AG04449 (cell line): ENCODE measurements around the gene P4HB.

Experiments
- CTCF ChIA-PET: fragments of 350-600 bp; formaldehyde crosslinking; extraction: SDS; loops from one replicate; lab custom pipeline; 2021; ENCODE audit warnings: antibody characterized with exemption; lab: Yijun Ruan, JAX
- POLR2A ChIA-PET: fragments of 400-600, 350-600 bp; formaldehyde crosslinking; extraction: SDS; loops from one replicate; lab custom pipeline; 2020; ENCODE audit warnings: antibody characterized with exemption, inconsistent platforms; lab: Yijun Ruan, JAX
- DNase-seq: peaks from one replicate; pipeline ENCODE4 v3.0.0-alpha.2; 2010; ENCODE audit warnings: low read depth, low spot score
- H3K4me3 ChIP-seq: 2 replicates; pipeline ENCODE4 v1.5.1; 2011; ENCODE audit warnings: low read depth, mild to moderate bottlenecking, control low read depth, low read length
- TF ChIP-seq, protein P1 (sequence below): IDR thresholded peaks from one replicate; pipeline ENCODE4 v1.5.1; 2011; ENCODE audit warnings: mild to moderate bottlenecking, moderate library complexity, low read length, control low read depth, inconsistent platforms; ENCODE audit not compliant: insufficient read depth; ENCODE audit errors: missing control alignments

The P4HB gene

DNA sequence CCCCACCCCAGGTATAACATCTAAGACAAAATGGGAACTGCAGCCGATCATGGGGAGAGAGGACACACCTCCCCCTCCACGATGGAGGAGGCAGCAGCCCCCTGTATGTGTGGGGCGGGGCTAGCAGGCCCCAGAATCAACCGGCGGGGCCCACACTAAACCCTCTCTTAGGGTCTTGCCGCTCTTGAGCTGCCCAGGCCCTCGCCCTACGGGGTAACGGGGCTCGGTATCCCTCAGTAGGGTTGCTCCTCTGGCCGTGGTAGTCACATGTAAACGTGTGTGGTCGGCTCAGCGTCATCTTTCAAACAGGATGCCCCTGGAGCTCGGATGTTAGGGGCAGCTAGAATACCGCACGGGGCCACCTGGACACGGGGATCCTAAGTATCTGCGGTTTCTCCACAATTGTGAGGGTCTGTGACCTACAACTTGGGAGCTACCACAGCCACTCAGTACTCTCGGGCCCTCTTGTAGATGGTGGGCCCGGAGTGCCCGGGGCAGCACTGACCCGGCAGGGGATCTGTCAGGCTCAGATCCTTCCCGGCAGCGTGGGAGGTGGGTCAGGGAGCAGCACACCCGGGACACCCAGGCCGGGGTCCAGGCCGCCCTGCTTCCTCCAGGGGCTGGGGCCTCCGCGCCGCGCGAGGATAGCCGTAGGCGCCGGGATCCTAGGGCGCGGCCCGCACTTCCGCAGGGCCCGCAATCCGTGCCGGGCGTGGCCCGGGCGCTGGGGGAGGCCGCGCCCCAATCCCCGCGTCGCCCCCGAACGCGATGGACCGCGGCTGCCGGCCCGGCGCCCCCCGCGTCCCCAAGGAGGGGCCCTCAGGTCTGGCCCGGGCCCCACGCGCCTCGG lies 10.0 kb upstream of the P4HB start:
- CTCF ChIA-PET, result interaction anchor here (1.1 to 2.9 kb wide), 13 partner anchors 9 to 150 kb away, joined by 3 to 15 read pairs (median 5); partner anchors contain the start of genes P4HB and PCYT2
- TF ChIP-seq, protein P1, sequence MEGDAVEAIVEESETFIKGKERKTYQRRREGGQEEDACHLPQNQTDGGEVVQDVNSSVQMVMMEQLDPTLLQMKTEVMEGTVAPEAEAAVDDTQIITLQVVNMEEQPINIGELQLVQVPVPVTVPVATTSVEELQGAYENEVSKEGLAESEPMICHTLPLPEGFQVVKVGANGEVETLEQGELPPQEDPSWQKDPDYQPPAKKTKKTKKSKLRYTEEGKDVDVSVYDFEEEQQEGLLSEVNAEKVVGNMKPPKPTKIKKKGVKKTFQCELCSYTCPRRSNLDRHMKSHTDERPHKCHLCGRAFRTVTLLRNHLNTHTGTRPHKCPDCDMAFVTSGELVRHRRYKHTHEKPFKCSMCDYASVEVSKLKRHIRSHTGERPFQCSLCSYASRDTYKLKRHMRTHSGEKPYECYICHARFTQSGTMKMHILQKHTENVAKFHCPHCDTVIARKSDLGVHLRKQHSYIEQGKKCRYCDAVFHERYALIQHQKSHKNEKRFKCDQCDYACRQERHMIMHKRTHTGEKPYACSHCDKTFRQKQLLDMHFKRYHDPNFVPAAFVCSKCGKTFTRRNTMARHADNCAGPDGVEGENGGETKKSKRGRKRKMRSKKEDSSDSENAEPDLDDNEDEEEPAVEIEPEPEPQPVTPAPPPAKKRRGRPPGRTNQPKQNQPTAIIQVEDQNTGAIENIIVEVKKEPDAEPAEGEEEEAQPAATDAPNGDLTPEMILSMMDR, result no peak
- no peak for DNase-seq
- POLR2A ChIA-PET, result interaction anchor here (0.7 to 2.6 kb wide), 4 partner anchors 9 to 37 kb away, joined by 3 to 28 read pairs (median 4); partner anchors contain the start of genes MCRIP1 and P4HB
- peak overlapping the region; percentile 81 for H3K4me3 ChIP-seq

DNA sequence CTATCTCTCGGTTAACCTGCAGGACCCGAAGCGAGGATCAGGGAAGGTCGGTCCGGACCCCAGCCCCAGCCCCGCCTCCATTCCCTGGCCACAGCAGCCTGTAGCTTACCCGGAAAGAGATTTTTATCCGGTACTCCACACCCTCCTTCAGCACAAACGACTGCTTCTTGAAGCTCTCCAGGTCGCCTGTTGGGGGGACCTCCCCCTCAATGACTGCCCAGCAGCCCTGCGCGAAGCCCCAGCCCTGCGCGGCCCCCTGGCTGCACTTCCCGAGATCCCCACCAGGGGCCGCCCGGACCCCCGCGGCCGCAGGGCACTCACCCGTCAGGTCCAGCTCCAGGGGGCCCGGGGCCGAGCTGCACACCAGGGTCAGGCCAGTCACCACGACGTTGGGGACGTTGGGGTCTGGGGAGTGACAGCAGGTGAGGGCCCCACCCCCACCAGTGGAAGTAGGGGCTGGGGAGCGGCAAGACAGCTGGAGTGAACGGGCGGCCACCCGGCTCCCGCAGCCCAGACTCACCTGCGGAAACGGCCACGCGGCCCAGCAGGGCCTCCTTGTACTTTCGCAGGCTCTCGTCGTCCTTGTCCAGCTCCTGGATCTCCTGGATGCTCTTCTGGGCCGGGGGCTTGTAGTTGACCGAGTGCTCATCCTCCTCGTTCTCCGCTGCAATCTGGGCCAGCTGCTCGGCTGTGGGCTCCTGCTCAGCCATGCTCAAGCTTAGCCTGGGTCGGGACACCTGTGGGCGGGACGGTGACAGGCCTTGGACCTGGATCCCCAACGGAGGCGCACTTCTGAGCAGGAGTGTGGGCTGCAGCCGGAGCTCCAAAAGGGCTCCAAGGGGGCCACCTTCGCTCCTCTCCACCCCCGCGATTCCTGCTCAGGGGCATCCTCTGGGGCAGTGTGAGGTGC lies 9.1 kb upstream of the P4HB start:
- POLR2A ChIA-PET, result interaction anchor here (0.7 to 2.6 kb wide), 8 partner anchors 8 to 156 kb away, joined by 3 to 28 read pairs (median 4); partner anchors contain the start of genes MCRIP1 and P4HB
- H3K4me3 ChIP-seq, result peak overlapping the region; percentile 81
- TF ChIP-seq, protein P1, result peak; percentile 86
- DNase-seq, result no peak
- CTCF ChIA-PET, result interaction anchor here (0.6 to 2.9 kb wide), 21 partner anchors 8 to 151 kb away, joined by 3 to 15 read pairs (median 4); partner anchors contain the start of genes P4HB and PCYT2

DNA sequence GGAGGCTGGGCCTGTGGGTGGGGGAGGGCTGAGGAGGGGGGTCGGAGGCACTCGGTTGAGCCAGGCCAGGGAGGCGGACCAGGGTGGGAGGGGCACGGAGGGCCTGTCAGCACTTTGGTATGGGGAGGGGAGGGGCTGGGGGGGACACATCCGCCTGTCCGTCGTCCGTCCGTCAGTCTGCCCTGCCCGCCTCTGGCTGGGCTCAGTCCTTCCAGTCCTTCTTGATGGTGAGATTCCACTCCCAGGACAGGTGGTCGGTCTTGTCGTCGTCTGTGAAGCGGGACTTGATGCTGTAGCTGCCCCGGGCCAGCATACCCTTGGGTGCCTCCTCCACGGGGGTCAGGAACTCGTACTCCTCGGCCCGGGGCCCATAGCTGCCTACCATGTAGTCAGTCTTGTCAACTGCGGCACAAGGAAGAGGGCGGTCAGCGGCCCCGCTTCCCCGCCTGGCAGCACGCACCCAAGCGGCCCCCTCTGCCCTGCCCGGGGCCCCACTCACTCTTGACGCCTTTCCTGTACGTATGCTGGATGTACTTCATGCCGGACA lies 8.4 kb upstream of the P4HB start:
- ChIA-PET CTCF (interaction anchor here (0.6 to 2.9 kb wide), 15 partner anchors 8 to 152 kb away, joined by 3 to 15 read pairs (median 4); partner anchors contain the start of genes P4HB and PCYT2), POLR2A (interaction anchor here (0.7 to 2.6 kb wide), 6 partner anchors 8 to 156 kb away, joined by 3 to 28 read pairs (median 4); partner anchors contain the start of gene P4HB)
- TF ChIP-seq, protein P1, result no peak
- H3K4me3 ChIP-seq, result peak overlapping the region; percentile 81
- peak; percentile 54 for DNase-seq

DNA sequence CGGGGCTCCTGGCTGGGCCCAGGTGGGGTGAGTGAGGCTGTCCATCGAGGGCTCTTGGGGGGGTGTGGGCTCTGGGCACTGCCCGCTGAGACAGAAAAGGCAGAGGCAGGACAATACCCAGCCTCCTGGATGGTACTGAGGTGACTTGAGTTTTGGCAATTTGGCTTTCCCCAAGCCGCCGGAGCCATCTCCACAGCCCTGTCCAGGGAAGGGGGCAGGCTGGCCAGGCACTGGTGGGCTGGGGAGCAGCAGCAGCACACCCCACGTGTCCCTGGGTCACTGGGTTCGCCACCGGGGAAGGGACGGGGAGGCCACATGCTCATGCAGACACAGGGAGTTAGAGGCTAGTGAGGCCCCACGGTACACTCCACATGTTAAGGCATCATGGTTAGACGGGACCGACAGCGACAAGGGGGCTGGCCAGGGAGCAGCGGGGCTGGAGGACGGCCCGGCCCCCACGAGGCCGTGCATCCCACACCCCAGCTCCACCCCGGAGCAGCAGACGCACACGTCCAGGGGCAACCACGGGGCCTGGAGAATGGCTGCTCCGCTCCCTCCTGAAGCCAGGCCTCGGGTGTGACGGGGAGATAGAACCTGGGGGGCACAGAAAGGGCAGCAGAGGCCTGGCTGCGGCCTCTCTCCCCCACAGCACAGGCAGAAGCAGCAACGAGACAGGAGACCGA lies 7.8 kb upstream of the P4HB start:
- ChIA-PET CTCF (interaction anchor here (1.3 to 2.9 kb wide), 4 partner anchors 12 to 56 kb away, joined by 3 to 15 read pairs (median 4); no protein-coding TSS in a partner anchor), POLR2A (no interaction called here)
- TF ChIP-seq, protein P1, result no peak
- peak overlapping the region; percentile 15; the same call in 1 of the 2 replicates for H3K4me3 ChIP-seq
- DNase-seq, result no peak

DNA sequence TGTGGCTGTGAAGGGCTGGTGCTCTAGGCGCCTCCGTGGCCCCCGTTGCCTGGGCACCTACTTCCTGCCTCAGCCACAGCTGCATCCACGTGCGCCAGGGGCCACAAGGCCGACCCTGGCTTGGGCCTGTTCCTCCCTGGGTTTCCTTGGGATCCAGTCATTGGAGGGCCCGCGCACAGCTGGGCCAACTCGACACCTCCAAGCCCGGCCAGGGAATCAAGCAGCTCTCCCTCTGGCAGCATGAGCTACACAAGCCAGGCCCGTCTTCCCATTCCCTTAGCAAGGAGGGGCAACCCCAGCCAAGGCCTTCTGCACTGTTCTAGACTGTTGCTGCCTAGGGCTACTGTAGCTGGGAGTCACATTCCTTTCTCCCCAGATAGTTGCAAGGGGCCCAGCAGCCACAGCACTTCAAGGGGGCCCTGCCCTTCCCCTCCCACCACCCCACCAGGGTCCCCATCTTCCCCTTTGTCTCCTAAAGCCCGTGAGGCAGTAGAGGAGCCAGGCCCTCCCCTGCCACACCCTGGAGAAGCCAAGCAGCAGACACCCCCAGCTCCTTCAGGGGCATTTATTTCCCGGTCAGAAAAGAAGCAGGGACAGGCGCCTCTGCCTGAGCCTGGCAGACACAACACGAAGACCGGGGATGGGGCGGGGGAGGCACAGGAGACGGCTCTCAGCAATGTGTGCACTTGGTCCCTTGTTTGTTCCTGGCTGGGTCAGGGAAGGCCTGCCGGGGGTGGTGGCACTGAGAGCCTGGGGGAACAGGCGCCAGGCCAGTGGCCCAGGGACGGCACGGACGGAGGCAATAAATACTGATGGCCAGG lies 7.0 kb upstream of the P4HB start:
- no peak overlapping the region for H3K4me3 ChIP-seq
- TF ChIP-seq, protein P1, result no peak
- POLR2A ChIA-PET, result no interaction called here
- CTCF ChIA-PET, result interaction anchor here (0.8 to 2.1 kb wide), 2 partner anchors 57 to 132 kb away, joined by 3 to 5 read pairs; no protein-coding TSS in a partner anchor
- no peak for DNase-seq
